Nephron progenitor cell (in vitro differentiated cells): ENCODE measurements around the gene ERBB2.
"Not testable (repeated sequence)": the region's sequence is repeated elsewhere in the genome, so short reads cannot be mapped to it uniquely, and the experiment has no call there.

ENCODE experiments used
- DNase-seq: peaks from one replicate; pipeline ENCODE4 v3.0.0; 2021
- H3K27ac Mint-ChIP-seq: 2 replicates; pipeline ENCODE4 v1.8.0; 2021; ENCODE audit warnings: mild to moderate bottlenecking, moderate library complexity, mixed read lengths
- H3K27me3 Mint-ChIP-seq: 2 replicates; pipeline ENCODE4 v1.8.0; 2021; ENCODE audit warnings: mild to moderate bottlenecking, low read depth, mixed read lengths; ENCODE audit not compliant: poor library complexity
- H3K36me3 Mint-ChIP-seq: 2 replicates; pipeline ENCODE4 v1.8.0; 2021; ENCODE audit warnings: low read depth, mixed read lengths
- H3K4me1 Mint-ChIP-seq: 2 replicates; pipeline ENCODE4 v1.8.0; 2021; ENCODE audit warnings: mixed read lengths
- H3K4me3 Mint-ChIP-seq: 2 replicates; pipeline ENCODE4 v1.8.0; 2021; ENCODE audit warnings: mild to moderate bottlenecking, moderate library complexity, mixed read lengths
- H3K9me3 Mint-ChIP-seq: 2 replicates; pipeline ENCODE4 v1.8.0; 2021; ENCODE audit warnings: mild to moderate bottlenecking, moderate library complexity, mixed read lengths
- CTCF ChIP-seq: fragments of 200-600 bp; sonication (generic); IDR thresholded peaks from 2 replicates; pipeline ENCODE4 v1.5.0; 2021; ENCODE audit warnings: antibody characterized with exemption

The ERBB2 gene

GRCh38 chr17:39717660-39718059, 17.8 kb downstream of the ERBB2 start:
- H3K4me1 Mint-ChIP-seq, result peaks cover 15% of the 10 kb centered on the region
- no peaks in the 10 kb centered on the region for H3K9me3 Mint-ChIP-seq
- no peaks in the 10 kb centered on the region for H3K27me3 Mint-ChIP-seq
- DNase-seq, result no peak
- H3K4me3 Mint-ChIP-seq, result no peak overlapping the region
- no peak for TF ChIP-seq CTCF
- peaks cover 24% of the 10 kb centered on the region for H3K36me3 Mint-ChIP-seq
- H3K27ac Mint-ChIP-seq, result no peak overlapping the region

GRCh38 chr17:39719563-39720355, 19.9 kb downstream of the ERBB2 start:
- Mint-ChIP-seq H3K9me3 (no peaks in the 10 kb centered on the region), H3K27me3 (no peaks in the 10 kb centered on the region), H3K4me3 (no peak overlapping the region), H3K4me1 (peaks cover 19% of the 10 kb centered on the region), H3K36me3 (peaks cover 36% of the 10 kb centered on the region), H3K27ac (peak overlapping the region; percentile 66)
- no peak for TF ChIP-seq CTCF
- DNase-seq, result no peak

GRCh38 chr17:39722104-39722503, 22.2 kb downstream of the ERBB2 start:
- H3K4me1 Mint-ChIP-seq, result peaks cover 19% of the 10 kb centered on the region
- H3K36me3 Mint-ChIP-seq, result peaks cover 39% of the 10 kb centered on the region
- H3K4me3 Mint-ChIP-seq, result no peak overlapping the region
- no peak for DNase-seq
- H3K27ac Mint-ChIP-seq, result no peak overlapping the region
- TF ChIP-seq CTCF, result no peak
- H3K9me3 Mint-ChIP-seq, result no peaks in the 10 kb centered on the region
- peaks cover 2% of the 10 kb centered on the region for H3K27me3 Mint-ChIP-seq

GRCh38 chr17:39722965-39723848, 23.3 kb downstream of the ERBB2 start:
- H3K36me3 Mint-ChIP-seq, result peaks cover 29% of the 10 kb centered on the region
- H3K27ac Mint-ChIP-seq, result no peak overlapping the region

GRCh38 chr17:39724731-39725130, 24.9 kb downstream of the ERBB2 start:
- Mint-ChIP-seq H3K36me3 (peaks cover 23% of the 10 kb centered on the region), H3K4me1 (peaks cover 17% of the 10 kb centered on the region), H3K4me3 (no peak overlapping the region), H3K9me3 (no peaks in the 10 kb centered on the region), H3K27ac (peak overlapping the region; percentile 85), H3K27me3 (peaks cover 6% of the 10 kb centered on the region)
- TF ChIP-seq CTCF, result no peak
- no peak for DNase-seq

More at GRCh38 chr17:39722965-39723848, 23.3 kb downstream of the ERBB2 start:
- TF ChIP-seq CTCF, result no peak
- Mint-ChIP-seq H3K4me3 (no peak overlapping the region), H3K27me3 (peaks cover 3% of the 10 kb centered on the region), H3K4me1 (peaks cover 19% of the 10 kb centered on the region), H3K9me3 (no peaks in the 10 kb centered on the region)
- no peak for DNase-seq

- Mint-ChIP-seq H3K4me1 (peaks cover 14% of the 10 kb centered on the region), H3K36me3 (peaks cover 18% of the 10 kb centered on the region)
- not testable (repeated sequence) for H3K4me3 Mint-ChIP-seq, DNase-seq, H3K9me3 Mint-ChIP-seq, H3K27me3 Mint-ChIP-seq, H3K27ac Mint-ChIP-seq
Measured at GRCh38 chr17:39725923-39726322, 26.1 kb downstream of the ERBB2 start.
